ENCODE results near the gene PHF20. TPM values are rescaled to one million over a fixed set of nuclear protein-coding genes. Genes with fewer than 3 reads are reported as not detected.
A peak's percentile ranks its signal among the peaks of the same experiment; 100 is the strongest.
"Not testable (repeated sequence)": the region's sequence is repeated elsewhere in the genome, so short reads cannot be mapped to it uniquely, and the experiment has no call there.

The PHF20 gene
- total RNA-seq, 1 donor from 2014 or later, result 47.0 TPM

GRCh38 chr20:35773154-35773751 is 1.4 kb downstream of the PHF20 start:
- DNase-seq (ENCODE audit: extremely low read depth, low read depth, low spot score), result no peak

- no peak for DNase-seq (ENCODE audit: extremely low read depth, low read depth, low spot score)
These were observed 2.6 kb downstream of the PHF20 start for GRCh38 chr20:35774391-35774790.

GRCh38 chr20:35776513-35777101 is 4.8 kb downstream of the PHF20 start:
- no peak for DNase-seq (ENCODE audit: extremely low read depth, low read depth, low spot score)

GRCh38 chr20:35783811-35784210 is 12.0 kb downstream of the PHF20 start:
- not testable (repeated sequence) for DNase-seq (ENCODE audit: extremely low read depth, low read depth, low spot score)

GRCh38 chr20:35785541-35785940 is 13.7 kb downstream of the PHF20 start:
- DNase-seq (ENCODE audit: extremely low read depth, low read depth, low spot score), result not testable (repeated sequence)

- DNase-seq (ENCODE audit: extremely low read depth, low read depth, low spot score), result no peak
These were observed 17.0 kb downstream of the PHF20 start for GRCh38 chr20:35788796-35789195.

- DNase-seq (ENCODE audit: extremely low read depth, low read depth, low spot score), result no peak
These were observed 19.3 kb downstream of the PHF20 start for GRCh38 chr20:35791097-35791496.

GRCh38 chr20:35791821-35792220 is 20.0 kb downstream of the PHF20 start:
- DNase-seq (ENCODE audit: extremely low read depth, low read depth, low spot score), result no peak

- DNase-seq (ENCODE audit: extremely low read depth, low read depth, low spot score), result no peak
These were observed 20.9 kb downstream of the PHF20 start for GRCh38 chr20:35792740-35793139.

GRCh38 chr20:35796571-35796970 is 24.8 kb downstream of the PHF20 start:
- peak; percentile 44 for DNase-seq (ENCODE audit: extremely low read depth, low read depth, low spot score)

GRCh38 chr20:35801865-35802264 is 30.1 kb downstream of the PHF20 start:
- DNase-seq (ENCODE audit: extremely low read depth, low read depth, low spot score), result no peak

GRCh38 chr20:35806075-35806474 is 34.3 kb downstream of the PHF20 start:
- DNase-seq (ENCODE audit: extremely low read depth, low read depth, low spot score), result no peak

- no peak for DNase-seq (ENCODE audit: extremely low read depth, low read depth, low spot score)
These were observed 36.1 kb downstream of the PHF20 start for GRCh38 chr20:35807877-35808276.

- DNase-seq (ENCODE audit: extremely low read depth, low read depth, low spot score), result no peak
These were observed 48.9 kb downstream of the PHF20 start for GRCh38 chr20:35820715-35821114.

- no peak for DNase-seq (ENCODE audit: extremely low read depth, low read depth, low spot score)
These were observed 50.0 kb downstream of the PHF20 start for GRCh38 chr20:35821807-35822242.

- no peak for DNase-seq (ENCODE audit: extremely low read depth, low read depth, low spot score)
These were observed 51.3 kb downstream of the PHF20 start for GRCh38 chr20:35823147-35823546.

GRCh38 chr20:35823937-35824336 is 52.1 kb downstream of the PHF20 start:
- no peak for DNase-seq (ENCODE audit: extremely low read depth, low read depth, low spot score)

- DNase-seq (ENCODE audit: extremely low read depth, low read depth, low spot score), result no peak
These were observed 54.7 kb downstream of the PHF20 start for GRCh38 chr20:35826397-35826998.

- DNase-seq (ENCODE audit: extremely low read depth, low read depth, low spot score), result no peak
These were observed 56.6 kb downstream of the PHF20 start for GRCh38 chr20:35828434-35828833.

GRCh38 chr20:35828916-35829315 is 57.1 kb downstream of the PHF20 start:
- no peak for DNase-seq (ENCODE audit: extremely low read depth, low read depth, low spot score)

GRCh38 chr20:35830264-35830663 is 58.4 kb downstream of the PHF20 start:
- no peak for DNase-seq (ENCODE audit: extremely low read depth, low read depth, low spot score)

GRCh38 chr20:35831029-35831428 is 59.2 kb downstream of the PHF20 start:
- no peak for DNase-seq (ENCODE audit: extremely low read depth, low read depth, low spot score)

Measured in glomerular endothelial cell (primary cell).